Osteoblast (primary cell): ENCODE data around the gene ROCK2. TPM values are rescaled to one million over a fixed set of nuclear protein-coding genes. Genes with fewer than 3 reads are reported as not detected.

Experiments
- DNase-seq: peaks from one replicate; pipeline ENCODE4 v3.0.0; 2011; ENCODE audit warnings: low spot score, mixed read lengths; ENCODE audit not compliant: insufficient read length; ENCODE audit errors: missing footprints
- H2AFZ ChIP-seq: 2 replicates; pipeline ENCODE4 v1.6.0; 2011; ENCODE audit warnings: mild to moderate bottlenecking, low read length
- H3K27ac ChIP-seq: 2 replicates; pipeline ENCODE4 v1.5.1; 2011; ENCODE audit warnings: mild to moderate bottlenecking, low read depth, low read length, moderate library complexity
- H3K27me3 ChIP-seq: 2 replicates; pipeline ENCODE4 v1.6.0; 2012; ENCODE audit warnings: mild to moderate bottlenecking, control low read depth, inconsistent platforms, low read length, moderate library complexity; ENCODE audit not compliant: insufficient read depth
- H3K36me3 ChIP-seq: 2 replicates; pipeline ENCODE4 v1.5.1; 2011; ENCODE audit warnings: mild to moderate bottlenecking, low read length, control low read depth, moderate library complexity; ENCODE audit not compliant: insufficient read depth
- H3K4me1 ChIP-seq: 2 replicates; pipeline ENCODE4 v1.5.1; 2011; ENCODE audit warnings: mild to moderate bottlenecking, low read length, control low read depth, moderate library complexity; ENCODE audit not compliant: insufficient read depth
- H3K4me2 ChIP-seq: 2 replicates; pipeline ENCODE4 v1.6.0; 2011; ENCODE audit warnings: mild to moderate bottlenecking, low read length; ENCODE audit not compliant: insufficient read depth
- H3K4me3 ChIP-seq: fragments of 200-600 bp; sonication (generic); 3 replicates; pipeline ENCODE4 v1.5.1; 2012; ENCODE audit warnings: mild to moderate bottlenecking, low read length, inconsistent platforms; ENCODE audit not compliant: insufficient read depth
- H3K79me2 ChIP-seq: 2 replicates; pipeline ENCODE4 v1.6.0; 2012; ENCODE audit warnings: mild to moderate bottlenecking, low read length, control low read depth, inconsistent platforms; ENCODE audit not compliant: insufficient read depth
- H3K9me3 ChIP-seq: 2 replicates; pipeline ENCODE4 v1.5.1; 2011; ENCODE audit warnings: low read depth, low read length, control low read depth
- H4K20me1 ChIP-seq: 2 replicates; pipeline ENCODE4 v1.6.0; 2012; ENCODE audit warnings: mild to moderate bottlenecking, low read length, control low read depth; ENCODE audit not compliant: insufficient read depth
- CTCF ChIP-seq: IDR thresholded peaks from 2 replicates; pipeline ENCODE4 v1.5.1; 2011; ENCODE audit warnings: mild to moderate bottlenecking, low read depth, low read length, moderate library complexity; ENCODE audit errors: extremely low read depth
- total RNA-seq: library from RNA; depleted of rRNA; stranded (reverse); fragments of >200 nt; gene quantifications from 2 replicates; pipeline ENCODE4 v1.2.3, GENCODE V29; 2012

The ROCK2 gene
- total RNA-seq, 1 donor = 59.7 TPM

- no peak for DNase-seq
- H3K27me3 ChIP-seq = peaks cover 15% of the 10 kb centered on the region
- TF ChIP-seq CTCF = no peak
- no peak overlapping the region for H3K4me3 ChIP-seq
- H3K36me3 ChIP-seq = no peaks in the 10 kb centered on the region
- no peaks in the 10 kb centered on the region for H4K20me1 ChIP-seq
- H2AFZ ChIP-seq = no peak overlapping the region
- no peaks in the 10 kb centered on the region for H3K9me3 ChIP-seq
- H3K79me2 ChIP-seq = no peaks in the 10 kb centered on the region
- H3K4me1 ChIP-seq = no peaks in the 10 kb centered on the region
- H3K27ac ChIP-seq = no peak overlapping the region
- H3K4me2 ChIP-seq = no peak overlapping the region
These were observed 197.2 kb downstream of the ROCK2 start for GRCh38 chr2:11147263-11147662.

- no peak for TF ChIP-seq CTCF
- H4K20me1 ChIP-seq = no peaks in the 10 kb centered on the region
- H3K27ac ChIP-seq = no peak overlapping the region
- H3K27me3 ChIP-seq = peaks cover 15% of the 10 kb centered on the region
- H3K4me3 ChIP-seq = no peak overlapping the region
- DNase-seq = no peak
- no peaks in the 10 kb centered on the region for H3K4me1 ChIP-seq
- H3K36me3 ChIP-seq = no peaks in the 10 kb centered on the region
- no peak overlapping the region for H2AFZ ChIP-seq
- H3K4me2 ChIP-seq = no peak overlapping the region
- no peaks in the 10 kb centered on the region for H3K9me3 ChIP-seq
- H3K79me2 ChIP-seq = no peaks in the 10 kb centered on the region
These were observed 198.4 kb downstream of the ROCK2 start for GRCh38 chr2:11146076-11146475.

- Histone ChIP-seq H3K4me1 (no peaks in the 10 kb centered on the region), H2AFZ (no peak overlapping the region), H3K36me3 (no peaks in the 10 kb centered on the region), H3K79me2 (no peaks in the 10 kb centered on the region), H4K20me1 (no peaks in the 10 kb centered on the region), H3K27ac (no peak overlapping the region), H3K4me3 (no peak overlapping the region), H3K9me3 (no peaks in the 10 kb centered on the region), H3K4me2 (no peak overlapping the region), H3K27me3 (peaks cover 15% of the 10 kb centered on the region)
- TF ChIP-seq CTCF = no peak
- DNase-seq = no peak
These were observed 199.1 kb downstream of the ROCK2 start for GRCh38 chr2:11145350-11145749.

- H2AFZ ChIP-seq = no peak overlapping the region
- H3K4me1 ChIP-seq = no peaks in the 10 kb centered on the region
- H3K27ac ChIP-seq = no peak overlapping the region
- peaks cover 15% of the 10 kb centered on the region for H3K27me3 ChIP-seq
- H3K4me3 ChIP-seq = no peak overlapping the region
- no peak for DNase-seq
- no peaks in the 10 kb centered on the region for H3K79me2 ChIP-seq
- no peak overlapping the region for H3K4me2 ChIP-seq
- no peaks in the 10 kb centered on the region for H3K9me3 ChIP-seq
- no peaks in the 10 kb centered on the region for H4K20me1 ChIP-seq
- no peak for TF ChIP-seq CTCF
- no peaks in the 10 kb centered on the region for H3K36me3 ChIP-seq
These were observed 199.7 kb downstream of the ROCK2 start for GRCh38 chr2:11144738-11145079.
